Neuronal stem cell (in vitro differentiated cells): ENCODE data around the gene CDC25B.
A peak's percentile ranks its signal among the peaks of the same experiment; 100 is the strongest.

Experiments used
- DNase-seq: peaks from one replicate; pipeline ENCODE4 v3.0.0-alpha.2; 2013; ENCODE audit warnings: low spot score
- H2AFZ ChIP-seq: one replicate; pipeline ENCODE4 v1.6.1; 2013; ENCODE audit warnings: mild to moderate bottlenecking, low read length, inconsistent platforms
- H2AK5ac ChIP-seq: 2 replicates; pipeline ENCODE4 v1.6.1; 2013; ENCODE audit warnings: low read depth, mild to moderate bottlenecking, inconsistent platforms, low read length, moderate library complexity, mixed read lengths
- H2BK120ac ChIP-seq: 2 replicates; pipeline ENCODE4 v1.6.1; 2013; ENCODE audit warnings: low read depth, mild to moderate bottlenecking, inconsistent platforms, low read length, moderate library complexity, mixed read lengths
- H2BK12ac ChIP-seq: one replicate; pipeline ENCODE4 v1.6.1; 2013; ENCODE audit warnings: low read length, inconsistent platforms
- H2BK15ac ChIP-seq: 2 replicates; pipeline ENCODE4 v1.6.1; 2013; ENCODE audit warnings: mild to moderate bottlenecking, low read length, inconsistent platforms, mixed read lengths
- H2BK5ac ChIP-seq: one replicate; pipeline ENCODE4 v1.6.1; 2013; ENCODE audit warnings: inconsistent platforms, mild to moderate bottlenecking, low read length, moderate library complexity
- H3K14ac ChIP-seq: one replicate; pipeline ENCODE4 v1.6.1; 2013; ENCODE audit warnings: low read length, inconsistent platforms
- H3K18ac ChIP-seq: 2 replicates; pipeline ENCODE4 v1.6.1; 2013; ENCODE audit warnings: low read length, inconsistent platforms
- H3K23ac ChIP-seq: 2 replicates; pipeline ENCODE4 v1.6.1; 2013; ENCODE audit warnings: low read depth, mild to moderate bottlenecking, mixed read lengths, low read length, inconsistent platforms; ENCODE audit not compliant: poor library complexity
- H3K27ac ChIP-seq: replicated peaks from 3 replicates; pipeline ENCODE4 v1.5.1; 2013; ENCODE audit warnings: low read length, inconsistent platforms
- H3K27me3 ChIP-seq, 3 experiments: 2 replicates each; pipeline ENCODE4 v1.6.1; 2013; ENCODE audit warnings: low read length in 3 of 3, mild to moderate bottlenecking in 2 of 3, inconsistent platforms in 1 of 3, low read depth in 1 of 3, mixed read lengths in 1 of 3, moderate library complexity in 1 of 3; ENCODE audit not compliant: control insufficient read depth in 3 of 3, insufficient read depth in 3 of 3
- H3K36me3 ChIP-seq, 2 donors: replicated peaks in 1 of 2; 2 replicates each; pipeline ENCODE4 v1.6.1; 2013; ENCODE audit warnings: low read length in 2 of 2; ENCODE audit not compliant: control insufficient read depth in 2 of 2, insufficient read depth in 2 of 2
- H3K4ac ChIP-seq: 2 replicates; pipeline ENCODE4 v1.6.1; 2013; ENCODE audit warnings: inconsistent platforms, mild to moderate bottlenecking, low read length, moderate library complexity
- H3K4me1 ChIP-seq, 2 donors: 1 replicate in 1 of 2; 2 replicates in 1 of 2; pipeline ENCODE4 v1.6.1; 2013; ENCODE audit warnings: low read length in 2 of 2, low read depth in 1 of 2; ENCODE audit not compliant: control insufficient read depth in 2 of 2, insufficient read depth in 1 of 2
- H3K4me2 ChIP-seq: one replicate; pipeline ENCODE4 v1.6.1; 2013; ENCODE audit warnings: mild to moderate bottlenecking, low read length, inconsistent platforms; ENCODE audit not compliant: insufficient read depth, poor library complexity, severe bottlenecking
- H3K4me3 ChIP-seq, 2 donors: 2 replicates each; pipeline ENCODE4 v1.5.1; 2013; ENCODE audit warnings: low read length in 2 of 2, mild to moderate bottlenecking in 2 of 2, inconsistent platforms in 1 of 2, moderate library complexity in 1 of 2
- H3K79me1 ChIP-seq: one replicate; pipeline ENCODE4 v1.6.1; 2013; ENCODE audit warnings: low read depth, mild to moderate bottlenecking, inconsistent platforms, low read length, moderate library complexity
- H3K9ac ChIP-seq: one replicate; pipeline ENCODE4 v1.6.1; 2013; ENCODE audit warnings: mild to moderate bottlenecking, low read depth, low read length, inconsistent platforms; ENCODE audit not compliant: poor library complexity
- H3K9me3 ChIP-seq, 2 donors: replicated peaks in 1 of 2; 2 replicates each; pipeline versions ENCODE3 to v1.6.1; 2013; ENCODE audit warnings: low read length in 2 of 2, mild to moderate bottlenecking in 2 of 2, inconsistent platforms in 1 of 2, low read depth in 1 of 2, mixed read lengths in 1 of 2, moderate library complexity in 1 of 2; ENCODE audit not compliant: control insufficient read depth in 2 of 2, insufficient read depth in 1 of 2
- H4K8ac ChIP-seq: one replicate; pipeline ENCODE4 v1.6.1; 2013; ENCODE audit warnings: low read depth, mild to moderate bottlenecking, inconsistent platforms, low read length, moderate library complexity
- H4K91ac ChIP-seq: one replicate; pipeline ENCODE4 v1.6.1; 2013; ENCODE audit warnings: low read length, low read depth, mild to moderate bottlenecking, inconsistent platforms; ENCODE audit not compliant: poor library complexity
- WGBS, 2 donors: extraction: QIAGEN DNeasy Blood & Tissue Kit; methylation state at CpG; one replicate each; pipeline ENCODE4 v1.1.7; 2013; ENCODE audit warnings: missing lambda C conversion rate in 2 of 2, mixed read lengths in 1 of 2; ENCODE audit not compliant: insufficient read length in 2 of 2, insufficient replicate concordance in 1 of 2; ENCODE audit errors: extremely low coverage in 2 of 2; 5-methylcytosine and 5-hydroxymethylcytosine counted together

The CDC25B gene

GRCh38 chr20:3794701-3795420 is 1.2 kb upstream of the CDC25B start:
- Histone ChIP-seq H4K8ac (no peak overlapping the region), H3K79me1 (peaks cover 6% of the 10 kb centered on the region)
- WGBS, 2 donors, result no CpG with 5 or more reads among the region's 25 CpGs

GRCh38 chr20:3796477-3797225 is 541 bp downstream of the CDC25B start:
- H3K23ac ChIP-seq, result no peak overlapping the region
- peak overlapping the region; percentile 95 for H2AFZ ChIP-seq
- no CpG with 5 or more reads among the region's 33 CpGs for WGBS, 2 donors

More at GRCh38 chr20:3794701-3795420, 1.2 kb upstream of the CDC25B start:
- H4K91ac ChIP-seq, result no peak overlapping the region
- H3K4me3 ChIP-seq, result no peak overlapping the region
- no peak overlapping the region for H2BK120ac ChIP-seq
- H3K18ac ChIP-seq, result peak overlapping the region; percentile 17
- H2BK15ac ChIP-seq, result peak overlapping the region; percentile 81
- no peak overlapping the region for H2AFZ ChIP-seq
- no peak overlapping the region for H2AK5ac ChIP-seq
- H3K4me1 ChIP-seq, result peaks cover 20 to 30% of the 10 kb centered on the region in 2 donors
- DNase-seq, result no peak
- H3K27ac ChIP-seq, result no peak overlapping the region
- H3K36me3 ChIP-seq, result no peaks in the 10 kb centered on the region
- H3K4ac ChIP-seq, result no peak overlapping the region
- no peak overlapping the region for H3K23ac ChIP-seq
- peak overlapping the region; percentile 25 for H3K14ac ChIP-seq
- no peak overlapping the region for H3K9ac ChIP-seq
- H2BK5ac ChIP-seq, result no peak overlapping the region
- H3K27me3 ChIP-seq, result peaks cover 0 to 7% (median 0%) of the 10 kb centered on the region in 3 experiments
- H3K9me3 ChIP-seq, result no peaks in the 10 kb centered on the region
- H3K4me2 ChIP-seq, result no peak overlapping the region
- H2BK12ac ChIP-seq, result no peak overlapping the region

GRCh38 chr20:3797226-3797545 is 1.1 kb downstream of the CDC25B start:
- Histone ChIP-seq H3K14ac (no peak overlapping the region), H2BK12ac (no peak overlapping the region), H3K18ac (peak overlapping the region; percentile 57), H3K23ac (no peak overlapping the region), H2BK15ac (peak overlapping the region; percentile 92), H3K36me3 (peaks cover 5 to 20% of the 10 kb centered on the region in 2 donors), H2AFZ (peak overlapping the region; percentile 95), H3K4me1 (peaks cover 29 to 39% of the 10 kb centered on the region in 2 donors), H2BK5ac (peak overlapping the region; percentile 78), H3K4me3 (peak overlapping the region in 1 of 2 donors; percentile 58), H4K8ac (no peak overlapping the region), H3K27ac (no peak overlapping the region), H3K79me1 (peaks cover 8% of the 10 kb centered on the region), H3K4ac (no peak overlapping the region), H4K91ac (no peak overlapping the region), H3K4me2 (peak overlapping the region; percentile 31), H2BK120ac (peak overlapping the region; percentile 94), H3K27me3 (peaks cover 0 to 7% (median 0%) of the 10 kb centered on the region in 3 experiments), H3K9ac (peak overlapping the region; percentile 30), H3K9me3 (no peaks in the 10 kb centered on the region), H2AK5ac (peak overlapping the region; percentile 99)
- no peak for DNase-seq
- no CpG with 5 or more reads among the region's 5 CpGs for WGBS, 2 donors

More at GRCh38 chr20:3796477-3797225, 541 bp downstream of the CDC25B start:
- Histone ChIP-seq H4K91ac (peak overlapping the region; percentile 43), H3K14ac (peak overlapping the region; percentile 89), H3K79me1 (peaks cover 8% of the 10 kb centered on the region), H3K9me3 (no peaks in the 10 kb centered on the region), H4K8ac (no peak overlapping the region), H3K4ac (no peak overlapping the region), H3K9ac (peak overlapping the region; percentile 83), H2AK5ac (peak overlapping the region; percentile 99), H2BK12ac (no peak overlapping the region), H3K18ac (peak overlapping the region; percentile 92), H3K36me3 (peaks cover under 1 to 14% of the 10 kb centered on the region in 2 donors), H2BK15ac (peak overlapping the region; percentile 92), H2BK120ac (peak overlapping the region; percentile 72), H3K27me3 (peaks cover 0 to 7% (median 0%) of the 10 kb centered on the region in 3 experiments), H3K27ac (no peak overlapping the region), H3K4me3 (peak overlapping the region; percentile 58 to 83), H3K4me2 (peak overlapping the region; percentile 91), H3K4me1 (peaks cover 29 to 39% of the 10 kb centered on the region in 2 donors), H2BK5ac (peak overlapping the region; percentile 78)
- no peak for DNase-seq
